GM10248 (cell line): ENCODE results near the gene NRXN2.

Source experiments
- CTCF ChIA-PET: fragments of 300-600 bp; sonication (Branson Sonifier 250); formaldehyde crosslinking; extraction: SDS; loops from one replicate; lab custom pipeline; 2021; ENCODE audit warnings: antibody characterized with exemption; lab: Yijun Ruan, JAX
- POLR2A ChIA-PET: fragments of 350-650 bp; sonication (Branson Sonifier 250); formaldehyde crosslinking; extraction: SDS; loops from one replicate; lab custom pipeline; 2020; ENCODE audit warnings: antibody characterized with exemption; lab: Yijun Ruan, JAX
- DNase-seq: peaks from one replicate; pipeline ENCODE4 v3.0.0; 2012; ENCODE audit errors: extremely low spot score
- TF ChIP-seq, protein P1 (sequence below): IDR thresholded peaks from 2 replicates; pipeline ENCODE4 v1.5.1; 2012; ENCODE audit warnings: mild to moderate bottlenecking, low read depth; ENCODE audit errors: extremely low read depth, missing control alignments, control extremely low read depth

NRXN2 gene

DNA sequence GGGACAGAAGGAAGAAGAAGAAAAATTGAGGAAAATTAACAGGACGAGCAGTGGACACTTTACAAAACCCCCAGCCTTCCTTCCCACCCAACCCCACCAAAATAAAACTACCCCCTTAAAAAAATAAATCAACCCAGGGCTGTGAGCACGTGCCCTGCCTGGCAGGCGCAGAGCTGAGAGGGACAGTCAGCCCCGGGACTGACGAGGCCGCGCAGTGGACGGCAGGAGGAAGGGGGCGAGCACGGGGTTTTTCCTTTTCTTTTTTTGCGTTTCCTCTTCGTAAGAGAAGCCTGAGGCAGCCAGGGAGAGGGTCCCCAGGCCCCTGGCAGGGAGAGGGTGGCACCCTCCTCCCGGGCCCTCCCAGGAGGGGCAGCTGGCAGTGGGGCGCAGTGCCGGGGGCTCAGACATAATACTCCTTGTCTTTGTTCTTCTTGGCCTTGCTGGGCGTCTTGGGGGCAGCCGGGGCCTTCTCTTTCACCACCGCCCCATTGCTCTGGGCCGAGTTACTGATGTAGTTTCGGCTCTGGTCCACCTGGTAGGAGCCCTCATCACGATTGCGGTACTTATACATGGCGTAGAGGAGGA lies 116.1 kb downstream of the NRXN2 start:
- ChIA-PET CTCF (no interaction called here), POLR2A (no interaction called here)
- no peak for DNase-seq
- TF ChIP-seq, protein P1, sequence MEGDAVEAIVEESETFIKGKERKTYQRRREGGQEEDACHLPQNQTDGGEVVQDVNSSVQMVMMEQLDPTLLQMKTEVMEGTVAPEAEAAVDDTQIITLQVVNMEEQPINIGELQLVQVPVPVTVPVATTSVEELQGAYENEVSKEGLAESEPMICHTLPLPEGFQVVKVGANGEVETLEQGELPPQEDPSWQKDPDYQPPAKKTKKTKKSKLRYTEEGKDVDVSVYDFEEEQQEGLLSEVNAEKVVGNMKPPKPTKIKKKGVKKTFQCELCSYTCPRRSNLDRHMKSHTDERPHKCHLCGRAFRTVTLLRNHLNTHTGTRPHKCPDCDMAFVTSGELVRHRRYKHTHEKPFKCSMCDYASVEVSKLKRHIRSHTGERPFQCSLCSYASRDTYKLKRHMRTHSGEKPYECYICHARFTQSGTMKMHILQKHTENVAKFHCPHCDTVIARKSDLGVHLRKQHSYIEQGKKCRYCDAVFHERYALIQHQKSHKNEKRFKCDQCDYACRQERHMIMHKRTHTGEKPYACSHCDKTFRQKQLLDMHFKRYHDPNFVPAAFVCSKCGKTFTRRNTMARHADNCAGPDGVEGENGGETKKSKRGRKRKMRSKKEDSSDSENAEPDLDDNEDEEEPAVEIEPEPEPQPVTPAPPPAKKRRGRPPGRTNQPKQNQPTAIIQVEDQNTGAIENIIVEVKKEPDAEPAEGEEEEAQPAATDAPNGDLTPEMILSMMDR = no peak

DNA sequence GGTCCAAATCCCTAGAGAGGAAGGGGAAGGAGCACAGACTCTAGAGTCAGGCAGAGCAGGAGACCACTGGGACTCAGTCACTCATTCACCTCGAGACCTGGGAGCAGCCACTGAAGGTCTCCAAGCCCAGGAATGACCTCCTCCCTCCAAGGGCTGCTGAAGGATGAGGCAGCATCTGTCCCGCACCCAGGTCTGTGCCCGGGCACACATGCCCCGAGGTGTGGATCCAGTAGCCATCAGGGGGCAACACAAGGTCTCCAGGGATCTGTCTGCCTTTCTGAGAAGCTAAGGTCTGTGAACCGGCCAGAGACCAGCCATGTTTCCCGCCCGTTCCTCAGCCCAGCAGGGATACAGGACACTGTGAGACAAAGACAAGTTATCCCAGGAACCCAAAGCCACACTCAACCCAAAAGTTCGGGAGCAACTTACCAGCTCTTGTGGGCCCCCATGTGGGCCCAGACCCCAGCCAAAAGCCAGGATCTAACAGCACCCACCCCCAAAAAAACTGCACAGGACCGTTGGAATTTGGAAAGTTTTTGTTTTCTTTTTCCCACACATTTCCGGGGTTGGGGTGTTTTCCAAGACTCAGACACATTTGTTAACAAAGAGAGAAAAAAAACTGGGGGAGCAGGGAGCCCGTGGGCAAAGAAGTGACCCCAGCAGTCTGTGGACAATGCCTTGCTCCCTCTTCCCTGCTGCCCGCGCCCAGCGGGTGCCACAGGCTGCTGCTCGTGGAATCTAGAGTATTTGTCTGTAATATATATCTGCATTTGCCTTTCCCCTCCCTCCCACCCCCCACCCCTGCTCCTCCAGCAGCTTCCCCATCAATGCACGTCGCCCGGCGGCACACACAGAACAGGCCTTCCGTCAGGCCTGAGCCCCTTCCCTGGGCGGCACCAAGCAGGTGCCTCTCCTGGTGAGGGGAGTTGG lies 117.1 kb downstream of the NRXN2 start:
- ChIA-PET CTCF (interaction anchor here (1.0 kb wide), 1 partner anchor 83 kb away, joined by 3 read pairs; no protein-coding TSS in a partner anchor), POLR2A (no interaction called here)
- TF ChIP-seq, protein P1 = no peak
- DNase-seq = no peak

DNA sequence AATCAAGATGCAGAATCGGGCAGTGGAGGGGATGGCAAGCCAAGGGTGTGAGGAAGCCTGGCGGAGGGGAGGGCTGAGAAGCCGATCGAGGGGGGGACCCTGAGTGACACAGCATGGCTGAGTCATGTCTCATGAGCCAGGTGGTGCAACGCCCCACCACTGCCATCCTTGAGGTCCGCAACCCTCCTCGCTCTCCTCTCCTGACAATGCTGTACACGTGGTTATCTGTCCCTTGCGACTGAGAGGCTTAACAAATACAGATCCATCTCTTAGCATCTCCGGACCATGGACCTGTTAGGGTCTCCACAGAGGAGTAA lies 117.8 kb downstream of the NRXN2 start:
- CTCF ChIA-PET = interaction anchor here (1.0 kb wide), 1 partner anchor 83 kb away, joined by 3 read pairs; no protein-coding TSS in a partner anchor
- TF ChIP-seq, protein P1 = no peak
- POLR2A ChIA-PET = no interaction called here
- no peak for DNase-seq

DNA sequence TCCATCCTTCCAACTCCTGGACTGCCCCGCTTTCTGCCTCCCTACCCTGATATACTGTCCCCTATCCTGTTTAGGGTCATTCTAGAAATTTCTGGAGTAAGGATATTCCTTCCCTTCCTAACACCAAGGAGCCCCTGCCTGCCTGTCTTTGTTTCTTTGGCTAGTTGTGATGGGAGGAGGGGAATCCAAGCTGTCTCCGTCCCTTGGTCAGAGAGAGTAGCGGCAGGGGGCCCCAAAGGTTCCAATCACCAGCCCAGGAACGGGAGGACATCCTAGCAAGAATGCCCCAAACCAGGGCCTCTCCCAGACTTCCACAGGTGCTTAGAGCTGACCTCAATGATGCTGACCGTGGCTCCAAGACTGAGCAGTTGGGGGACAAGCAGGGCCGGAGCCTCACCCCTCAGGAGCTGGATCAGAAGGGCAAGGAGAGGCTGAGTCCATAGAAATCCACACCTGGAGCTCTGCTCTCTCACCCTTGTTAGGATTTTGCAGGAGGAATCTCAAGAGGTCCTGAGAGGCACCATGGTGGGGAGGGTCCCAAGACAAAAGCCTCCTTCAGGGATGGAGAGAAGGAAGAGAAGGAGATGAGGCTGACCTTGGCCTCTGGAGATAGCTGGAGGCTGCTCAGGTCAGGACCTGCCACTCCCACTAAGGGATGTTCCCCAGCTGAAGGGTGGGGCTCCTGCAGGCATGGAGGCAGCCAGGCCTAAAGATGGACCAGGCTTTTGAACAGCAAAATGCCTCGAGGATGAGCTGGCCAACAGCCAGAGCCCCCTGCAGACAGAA lies 118.3 kb downstream of the NRXN2 start:
- ChIA-PET CTCF (interaction anchor here (1.0 kb wide), 1 partner anchor 84 kb away, joined by 3 read pairs; no protein-coding TSS in a partner anchor), POLR2A (no interaction called here)
- TF ChIP-seq, protein P1 = no peak
- DNase-seq = no peak

DNA sequence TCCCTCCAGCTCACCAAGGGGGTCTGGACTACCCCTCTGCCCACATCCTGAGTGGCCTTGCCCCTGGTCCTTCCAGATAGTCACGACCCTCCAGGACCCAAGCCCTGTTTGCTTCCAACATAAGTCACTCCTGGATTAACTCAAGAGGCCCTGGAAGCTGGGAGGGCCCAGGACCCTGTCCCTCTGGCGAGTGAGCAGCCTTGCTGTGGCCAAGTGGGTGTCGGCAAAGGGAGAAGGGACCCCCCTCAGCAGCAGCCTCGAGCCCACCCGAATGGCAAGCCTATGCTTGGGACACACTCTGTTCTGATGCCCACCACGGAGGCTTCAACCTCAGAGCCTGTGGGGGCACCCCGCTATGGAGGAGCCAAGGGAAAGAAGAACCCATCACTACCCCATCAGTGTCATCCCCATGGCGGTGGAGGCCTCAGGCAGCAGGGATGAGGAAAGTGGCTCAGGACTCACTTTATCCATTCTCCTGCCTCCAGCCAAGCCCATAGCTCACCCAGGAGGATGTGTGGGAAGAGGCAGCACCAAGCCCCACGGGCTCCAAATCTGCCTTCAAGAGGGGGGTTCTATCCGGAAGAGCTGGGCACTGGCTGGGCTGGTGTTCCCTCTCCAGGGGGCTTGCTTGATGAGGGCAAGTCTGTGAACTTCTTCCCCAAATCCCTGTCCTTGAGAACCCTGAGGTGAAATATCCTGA lies 119.4 kb downstream of the NRXN2 start:
- ChIA-PET POLR2A (no interaction called here), CTCF (interaction anchor here (1.0 kb wide), 1 partner anchor 47 kb away, joined by 3 read pairs; no protein-coding TSS in a partner anchor)
- TF ChIP-seq, protein P1 = no peak
- DNase-seq = no peak
